HUDEP-2 (cell line): ENCODE results near the gene PNPLA7.
"Not testable (repeated sequence)": the region's sequence is repeated elsewhere in the genome, so short reads cannot be mapped to it uniquely, and the experiment has no call there.

Experiments
- DNase-seq, 76 experiments: peaks; one replicate each; lab custom pipeline; 2025; ENCODE audit not compliant: unreplicated experiment in 76 of 76; lab: John Stamatoyannopoulos, UW

Gene PNPLA7

GRCh38 chr9:137575716-137576411 lies 25.7 kb upstream of the PNPLA7 start:
- peak in 3 of 76 experiments; percentile 9 to 20 (median 16) for DNase-seq

DNA sequence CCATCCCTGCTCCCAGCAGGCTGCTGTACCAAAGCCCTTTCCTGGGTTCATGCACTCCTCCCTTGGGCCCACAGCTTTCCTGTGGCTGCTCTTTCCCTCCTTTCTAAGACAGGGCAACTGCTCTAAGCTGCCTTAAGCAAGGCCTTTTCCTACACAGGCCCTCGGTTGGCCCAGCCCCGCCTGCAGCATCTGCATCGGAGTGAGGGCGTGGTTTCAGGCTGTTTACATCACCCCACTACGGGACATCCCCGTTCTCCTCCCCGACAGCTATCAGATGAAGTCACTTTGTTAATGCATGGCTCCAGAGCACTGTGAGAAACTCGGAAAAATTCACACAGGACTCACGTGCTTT lies 25.1 kb upstream of the PNPLA7 start:
- peak in 66 of 76 experiments; percentile 12 to 78 (median 52) for DNase-seq

DNA sequence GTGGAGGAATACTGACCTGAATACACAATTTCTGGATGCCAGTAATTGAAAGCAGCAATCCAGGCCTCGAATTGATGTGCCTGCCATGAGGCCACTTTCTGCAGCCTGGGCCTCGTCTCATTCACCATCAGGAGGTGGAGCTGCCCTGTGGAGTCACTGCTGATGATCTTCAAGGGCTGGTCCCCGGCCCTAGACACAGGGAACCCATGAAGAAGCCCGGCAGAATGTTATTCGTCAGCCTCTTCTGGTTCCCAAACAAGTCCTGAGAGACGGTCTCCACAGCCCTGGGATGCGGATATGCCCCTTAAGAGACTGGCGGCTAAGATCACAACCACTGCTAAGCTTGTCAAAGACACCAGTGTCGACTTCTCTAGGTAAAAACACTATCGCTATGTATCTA lies 24.0 kb upstream of the PNPLA7 start:
- no peak for DNase-seq

GRCh38 chr9:137570566-137570965 lies 20.4 kb upstream of the PNPLA7 start:
- no peak for DNase-seq

GRCh38 chr9:137569609-137570203 lies 19.5 kb upstream of the PNPLA7 start:
- no peak for DNase-seq

DNA sequence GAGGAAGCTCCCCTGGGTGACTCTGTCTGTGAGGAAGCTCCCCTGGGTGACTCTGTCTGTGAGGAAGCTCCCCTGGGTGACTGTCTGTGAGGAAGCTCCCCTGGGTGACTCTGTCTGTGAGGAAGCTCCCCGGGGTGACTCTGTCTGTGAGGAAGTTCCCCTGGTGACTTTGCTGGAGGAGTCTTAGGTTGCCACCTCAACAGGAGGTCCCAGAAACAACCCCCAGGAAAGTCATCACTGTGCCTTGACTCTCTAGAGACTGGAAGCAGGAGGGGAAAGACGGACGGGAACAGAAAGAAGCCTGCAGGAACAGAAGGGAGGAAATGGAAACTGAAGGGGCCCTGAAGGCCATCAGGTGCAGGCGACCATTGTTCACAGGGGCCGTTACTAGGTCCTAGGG lies 18.2 kb upstream of the PNPLA7 start:
- not testable (repeated sequence) for DNase-seq

DNA sequence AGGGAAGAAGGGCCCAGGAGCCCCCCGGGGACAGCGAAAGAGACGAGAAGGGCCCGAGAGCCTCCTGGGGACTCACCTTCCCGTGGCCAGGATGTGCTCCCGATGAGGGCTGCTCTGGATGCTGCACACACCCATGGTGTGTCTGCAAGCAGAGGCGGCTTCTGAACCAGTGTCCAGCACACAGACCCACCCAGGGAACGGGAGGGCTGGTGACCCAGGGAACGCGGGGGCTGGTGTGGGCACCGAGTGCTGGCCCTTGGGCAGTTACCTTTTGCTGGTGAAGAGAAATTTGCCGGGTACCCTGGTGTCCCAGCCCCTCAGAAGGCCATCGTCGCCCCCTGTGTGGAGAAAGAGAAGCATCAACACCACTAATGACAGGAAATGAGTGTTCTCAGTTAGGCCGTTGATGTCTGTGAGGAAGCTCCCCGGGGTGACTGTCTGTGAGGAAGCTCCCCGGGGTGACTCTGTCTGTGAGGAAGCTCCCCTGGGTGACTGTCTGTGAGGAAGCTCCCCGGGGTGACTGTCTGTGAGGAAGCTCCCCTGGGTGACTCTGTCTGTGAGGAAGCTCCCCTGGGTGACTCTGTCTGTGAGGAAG lies 14.7 kb upstream of the PNPLA7 start:
- DNase-seq: no peak

DNA sequence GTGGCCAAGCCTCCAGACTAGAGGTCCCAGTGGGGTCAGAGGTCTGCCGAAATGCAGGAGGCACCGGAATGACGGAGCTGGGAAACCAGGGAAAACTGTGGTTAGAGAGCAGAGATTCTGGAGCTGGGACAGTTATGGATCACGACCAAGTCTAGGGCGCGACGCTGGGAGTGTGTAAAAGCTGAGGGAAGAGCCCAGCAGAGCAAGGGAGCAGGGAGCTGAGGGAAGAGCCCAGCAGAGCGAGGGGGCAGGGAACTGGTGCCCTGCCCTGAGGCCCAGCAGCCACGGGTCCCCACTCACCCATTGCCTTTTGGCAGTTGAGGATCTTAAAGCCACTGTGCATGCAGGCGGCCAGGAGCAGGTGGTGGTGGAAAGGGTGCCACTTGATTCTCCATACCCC lies 13.9 kb upstream of the PNPLA7 start:
- no peak for DNase-seq

DNA sequence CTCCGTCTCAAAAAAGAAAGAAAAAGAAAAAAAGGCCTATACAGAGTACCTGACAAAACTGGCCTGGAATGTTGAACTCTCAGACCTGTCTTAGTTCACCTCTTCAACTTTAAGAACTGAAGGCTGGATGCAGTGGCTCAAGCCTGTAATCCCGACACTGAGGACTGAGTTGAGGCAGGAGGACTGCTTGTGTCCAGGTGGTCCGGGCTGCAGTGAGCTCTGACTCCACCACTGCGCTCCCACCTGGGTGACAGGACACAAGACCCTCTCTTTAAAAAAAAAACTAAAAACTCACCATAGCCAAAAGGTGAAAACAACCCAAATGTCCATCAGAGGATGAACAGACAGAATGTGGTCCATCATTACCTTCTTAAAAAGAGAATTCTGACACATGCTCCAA lies 7.9 kb upstream of the PNPLA7 start:
- DNase-seq: no peak

DNA sequence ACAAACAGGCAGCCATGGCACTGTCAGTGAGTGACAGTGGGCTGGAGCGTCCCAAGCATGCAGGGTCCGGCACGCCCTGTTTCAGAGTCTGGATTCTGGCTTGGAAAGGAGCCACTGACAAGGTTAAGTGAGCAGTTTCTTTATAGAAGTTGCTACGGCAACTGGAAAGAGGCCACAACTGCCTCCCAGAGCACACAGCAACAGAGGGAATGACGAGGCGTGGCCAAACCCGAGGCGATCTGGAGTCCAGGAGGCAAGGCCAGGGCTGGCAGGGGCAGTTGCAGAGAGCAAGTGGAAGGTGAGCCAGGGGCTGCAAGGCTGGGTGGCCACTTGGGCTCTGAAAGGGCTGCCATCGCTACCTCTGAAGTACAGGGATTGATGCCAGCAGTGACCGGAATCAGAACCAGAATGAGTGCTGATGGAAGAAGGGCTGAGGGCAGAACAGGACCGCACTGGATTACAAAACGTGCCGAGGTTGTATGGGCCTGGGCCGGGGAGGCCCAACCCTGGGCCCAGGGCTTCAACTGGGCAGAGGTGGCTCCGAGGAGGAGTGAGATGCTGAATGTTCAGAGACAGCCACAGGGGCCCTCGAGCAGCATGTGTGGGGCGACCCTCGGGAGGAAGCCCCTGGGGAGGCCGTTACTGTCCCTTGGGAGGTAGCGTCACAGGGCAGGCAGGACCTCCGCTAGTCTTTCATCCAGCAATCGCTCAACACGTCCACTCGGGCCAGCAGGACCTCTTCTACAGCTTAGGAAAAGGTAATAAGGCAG lies 6.1 kb upstream of the PNPLA7 start:
- no peak for DNase-seq

DNA sequence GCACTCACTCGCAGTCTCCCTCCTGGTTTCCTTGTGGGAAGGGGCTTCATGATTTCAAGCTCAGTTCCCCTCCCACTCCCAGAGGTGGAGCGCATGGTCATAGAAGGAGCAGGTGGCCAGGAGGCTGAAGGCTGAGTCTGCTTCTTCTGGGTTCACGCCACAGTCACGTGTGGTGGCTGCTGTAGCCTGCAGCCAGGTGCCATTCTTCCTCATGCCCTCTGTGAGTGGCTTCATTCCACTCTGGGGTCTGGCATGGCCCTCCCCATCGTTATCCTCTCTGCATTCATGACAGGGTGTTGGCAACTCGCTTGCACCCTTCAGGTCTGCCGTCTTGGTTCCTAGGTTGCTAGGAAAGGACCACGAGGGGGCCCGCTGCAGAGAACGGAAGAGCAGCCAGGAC lies 5.0 kb upstream of the PNPLA7 start:
- no peak for DNase-seq

- DNase-seq: no peak
Observed at GRCh38 chr9:137554349-137554748, 4.1 kb upstream of the PNPLA7 start.

DNA sequence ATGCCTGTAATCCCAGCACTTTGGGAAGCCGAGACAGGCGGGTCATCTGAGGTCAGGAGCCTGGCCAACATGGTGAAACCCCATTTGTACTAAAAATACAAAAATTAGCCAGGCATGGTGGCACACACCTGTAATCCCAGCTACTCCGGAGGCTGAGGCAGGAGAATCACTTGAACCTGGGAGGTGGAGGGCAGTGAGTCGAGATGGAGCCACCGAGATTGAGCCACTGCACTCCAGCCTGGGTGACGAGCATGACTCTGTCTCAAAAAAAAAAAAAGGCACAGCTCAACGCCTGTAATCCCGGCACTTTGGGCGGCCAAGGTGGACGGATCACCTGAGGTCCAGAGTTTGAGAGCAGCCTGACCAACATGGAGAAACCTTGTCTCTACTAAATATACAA lies 3.5 kb upstream of the PNPLA7 start:
- DNase-seq: not testable (repeated sequence)

DNA sequence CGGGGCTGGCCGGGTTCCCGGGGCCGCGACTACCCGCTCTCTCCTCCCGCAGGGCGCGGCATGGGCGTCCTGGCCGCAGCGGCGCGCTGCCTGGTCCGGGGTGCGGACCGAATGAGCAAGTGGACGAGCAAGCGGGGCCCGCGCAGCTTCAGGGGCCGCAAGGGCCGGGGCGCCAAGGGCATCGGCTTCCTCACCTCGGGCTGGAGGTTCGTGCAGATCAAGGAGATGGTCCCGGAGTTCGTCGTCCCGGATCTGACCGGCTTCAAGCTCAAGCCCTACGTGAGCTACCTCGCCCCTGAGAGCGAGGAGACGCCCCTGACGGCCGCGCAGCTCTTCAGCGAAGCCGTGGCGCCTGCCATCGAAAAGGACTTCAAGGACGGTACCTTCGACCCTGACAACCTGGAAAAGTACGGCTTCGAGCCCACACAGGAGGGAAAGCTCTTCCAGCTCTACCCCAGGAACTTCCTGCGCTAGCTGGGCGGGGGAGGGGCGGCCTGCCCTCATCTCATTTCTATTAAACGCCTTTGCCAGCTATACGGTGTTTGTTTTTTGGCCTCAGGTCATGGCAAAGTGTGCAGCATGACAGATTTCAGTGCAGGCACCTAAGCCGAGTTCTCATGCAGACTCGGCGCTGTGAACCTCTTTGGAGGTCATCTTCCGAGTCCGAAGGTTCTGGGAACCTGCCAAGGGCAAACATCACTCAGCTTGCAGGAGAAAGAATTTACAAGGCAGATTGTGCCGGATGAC lies 2.0 kb upstream of the PNPLA7 start:
- peak in 17 of 76 experiments; percentile 6 to 64 (median 32) for DNase-seq

DNA sequence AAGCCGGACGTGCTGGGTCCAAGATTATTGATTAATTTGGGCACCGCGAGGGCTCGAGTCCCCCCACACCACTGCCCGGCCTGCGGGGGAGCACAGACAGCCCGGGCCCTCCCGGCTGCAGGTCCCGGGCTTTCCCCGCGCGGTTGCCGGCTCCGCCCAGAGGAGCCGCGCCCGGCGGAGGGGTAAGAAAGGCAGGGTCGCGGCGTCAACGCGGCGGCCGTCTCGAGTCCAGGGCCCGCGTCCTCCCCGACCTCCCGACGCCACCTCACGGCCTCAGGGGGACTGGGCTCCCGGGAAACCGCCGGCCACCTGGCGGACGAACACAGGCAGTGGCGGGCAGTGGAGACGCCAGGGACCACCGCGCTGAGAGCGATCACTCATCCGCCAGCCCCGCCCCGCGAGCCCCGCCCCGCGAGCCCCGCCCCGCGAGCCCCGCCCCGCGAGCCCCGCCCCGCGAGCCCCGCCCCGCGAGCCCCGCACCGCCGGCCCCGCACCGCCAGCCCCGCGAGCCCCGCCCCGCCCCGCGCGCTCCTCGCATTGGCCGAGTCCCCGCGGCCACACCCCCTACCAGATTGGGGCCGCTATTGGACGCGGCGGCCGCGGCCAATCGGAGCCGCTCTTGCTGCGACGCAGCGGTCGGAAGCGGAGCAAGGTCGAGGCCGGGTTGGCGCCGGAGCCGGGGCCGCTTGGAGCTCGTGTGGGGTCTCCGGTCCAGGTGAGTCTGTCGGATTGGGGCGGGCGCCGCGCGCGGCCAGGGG lies 1.2 kb upstream of the PNPLA7 start, which contains the start of gene MRPL41:
Gene MRPL41, plus strand, starts transcription at position 616 of the 758 bp plus-strand sequence. CDS start 203 bp downstream, outside the sequence.
- DNase-seq: peak in 74 of 76 experiments; percentile 28 to 94 (median 78)

- DNase-seq: not testable (repeated sequence)
Observed at GRCh38 chr9:137550958-137551263, 709 bp upstream of the PNPLA7 start.

DNA sequence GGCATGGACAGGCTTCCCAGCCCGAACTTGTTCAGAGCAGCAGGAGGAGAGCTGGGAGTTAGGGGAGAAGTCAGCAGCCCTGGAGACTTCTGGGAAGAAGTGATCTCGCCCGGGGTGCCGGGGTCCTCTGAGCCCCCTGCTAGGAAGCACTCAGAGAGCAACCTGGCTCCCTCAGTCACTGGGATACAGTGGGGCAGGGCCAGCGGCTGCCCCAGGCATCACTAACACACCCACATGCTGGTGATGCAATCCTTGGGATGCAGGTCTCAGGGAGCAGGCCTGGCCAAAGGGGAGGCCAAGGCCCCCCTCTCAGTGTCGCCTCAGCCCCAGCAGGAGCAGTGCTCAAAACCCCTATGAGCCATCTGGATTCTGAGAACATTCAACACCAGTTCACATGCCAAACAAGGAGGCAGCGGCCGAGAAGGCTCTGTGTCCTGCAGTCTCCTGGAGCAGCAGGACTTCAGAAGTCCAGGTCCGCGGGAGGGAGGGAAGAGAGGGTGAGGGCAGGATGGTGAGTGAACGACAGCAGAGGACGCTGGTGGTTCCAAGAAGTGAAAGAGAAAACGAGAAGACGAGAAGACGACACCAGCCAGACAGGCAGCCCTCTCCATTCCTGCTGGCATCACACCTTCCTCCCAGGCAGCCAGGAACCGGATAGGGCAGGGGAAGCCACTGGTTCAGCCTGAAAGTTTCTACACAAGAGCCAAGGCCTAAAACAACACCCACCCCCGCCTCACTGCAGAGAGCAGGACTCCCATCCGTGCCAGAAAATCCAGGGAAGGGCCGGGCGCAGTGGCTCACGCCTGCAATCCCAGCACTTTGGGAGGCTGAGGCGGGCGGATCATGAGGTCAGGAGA lies 2.3 kb downstream of the PNPLA7 start:
- DNase-seq: no peak

DNA sequence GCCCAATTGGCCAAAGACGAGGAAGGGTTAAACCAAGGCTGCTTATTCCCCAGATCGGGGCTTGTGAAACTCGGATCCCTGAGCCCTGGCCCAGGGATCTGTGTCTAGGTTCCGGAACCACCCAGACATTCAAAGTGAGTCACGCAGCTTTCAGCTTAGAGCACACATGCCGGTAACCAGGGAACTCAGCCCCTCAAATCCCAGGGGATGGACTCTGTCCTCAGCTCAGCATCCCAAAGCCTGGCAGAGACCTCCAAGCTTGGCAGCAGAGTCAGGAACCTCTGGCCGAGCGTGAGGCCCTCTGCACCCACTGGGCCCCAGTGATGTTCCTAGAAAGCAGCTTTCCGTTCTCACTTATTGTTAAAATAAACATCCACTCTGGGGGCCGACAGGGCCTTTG lies 5.1 kb downstream of the PNPLA7 start:
- DNase-seq: no peak

DNA sequence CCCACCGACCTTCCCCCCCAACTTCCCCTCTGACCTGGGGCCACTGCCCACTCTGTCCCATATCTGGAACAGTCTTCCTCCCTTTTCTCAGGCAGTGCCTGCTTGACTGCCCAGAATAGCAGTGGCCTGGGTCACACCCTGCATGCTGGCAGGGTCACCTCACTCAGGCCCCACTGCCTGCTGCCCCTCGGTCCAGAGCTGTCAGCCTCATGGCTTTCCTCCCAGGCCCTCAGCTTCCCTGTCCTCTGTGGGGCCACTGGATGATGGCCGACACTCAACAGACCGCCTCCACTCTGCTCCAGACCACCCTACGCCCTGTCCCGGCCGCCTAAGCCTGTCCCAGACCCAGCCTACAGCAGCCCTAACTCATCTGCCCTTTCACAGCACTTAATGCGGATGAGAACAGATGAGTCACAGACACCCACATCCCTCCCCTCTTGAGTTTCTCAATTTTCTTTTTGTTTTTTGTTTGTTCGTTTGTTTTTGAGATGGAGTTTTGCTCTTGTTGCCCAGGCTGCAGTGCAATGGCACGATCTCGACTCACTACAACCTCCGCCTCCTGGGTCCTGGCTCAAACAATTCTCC lies 5.9 kb downstream of the PNPLA7 start:
- DNase-seq: no peak
